Trophoblast cell (in vitro differentiated cells and primary cell): ENCODE data around the gene DIAPH3.

Experiments
- DNase-seq, 2 donors: peaks; one replicate each; pipeline ENCODE4 v3.0.0-alpha.2; 2016
- H2AFZ ChIP-seq: 2 replicates; pipeline ENCODE4 v1.6.1; 2013; ENCODE audit warnings: low read length, moderate library complexity, mild to moderate bottlenecking; ENCODE audit not compliant: insufficient read depth, poor library complexity
- H2AK5ac ChIP-seq: 2 replicates; pipeline ENCODE4 v1.6.1; 2013; ENCODE audit warnings: mild to moderate bottlenecking, low read length
- H2BK120ac ChIP-seq: 2 replicates; pipeline ENCODE4 v1.6.1; 2013; ENCODE audit warnings: low read length, mild to moderate bottlenecking, moderate library complexity; ENCODE audit not compliant: insufficient read depth, poor library complexity
- H2BK12ac ChIP-seq: 2 replicates; pipeline ENCODE4 v1.6.1; 2013; ENCODE audit warnings: mild to moderate bottlenecking, low read length, moderate library complexity
- H2BK5ac ChIP-seq: 2 replicates; pipeline ENCODE4 v1.6.1; 2013; ENCODE audit warnings: low read length, low read depth, moderate library complexity, mild to moderate bottlenecking; ENCODE audit not compliant: poor library complexity
- H3K14ac ChIP-seq: 2 replicates; pipeline ENCODE4 v1.6.1; 2013; ENCODE audit warnings: mild to moderate bottlenecking, low read length
- H3K18ac ChIP-seq: 2 replicates; pipeline ENCODE4 v1.6.1; 2013; ENCODE audit warnings: mild to moderate bottlenecking, low read length
- H3K23ac ChIP-seq: 2 replicates; pipeline ENCODE4 v1.6.1; 2013; ENCODE audit warnings: low read length
- H3K27ac ChIP-seq: 2 replicates; pipeline ENCODE4 v1.5.1; 2013; ENCODE audit warnings: low read depth, mild to moderate bottlenecking, inconsistent platforms, low read length, moderate library complexity
- H3K27me3 ChIP-seq: 2 replicates; pipeline ENCODE4 v1.6.1; 2013; ENCODE audit warnings: inconsistent platforms, mild to moderate bottlenecking, low read length, moderate library complexity; ENCODE audit not compliant: insufficient read depth
- H3K36me3 ChIP-seq, 2 experiments: 1 replicate in 1 of 2; 2 replicates in 1 of 2; pipeline ENCODE4 v1.6.1; 2013; ENCODE audit warnings: low read length in 2 of 2, mild to moderate bottlenecking in 2 of 2, moderate library complexity in 1 of 2; ENCODE audit not compliant: insufficient read depth in 2 of 2, control insufficient read depth in 1 of 2
- H3K4ac ChIP-seq: 2 replicates; pipeline ENCODE4 v1.6.1; 2013; ENCODE audit warnings: low read depth, mild to moderate bottlenecking, low read length, moderate library complexity
- H3K4me1 ChIP-seq, 2 experiments: 1 replicate in 1 of 2; 2 replicates in 1 of 2; pipeline ENCODE4 v1.6.1; 2013; ENCODE audit warnings: low read length in 2 of 2, mild to moderate bottlenecking in 2 of 2, moderate library complexity in 1 of 2; ENCODE audit not compliant: insufficient read depth in 2 of 2, control insufficient read depth in 1 of 2
- H3K4me2 ChIP-seq: 2 replicates; pipeline ENCODE4 v1.6.1; 2013; ENCODE audit warnings: inconsistent platforms, mild to moderate bottlenecking, low read length, moderate library complexity
- H3K4me3 ChIP-seq: 2 replicates; pipeline ENCODE4 v1.5.1; 2013; ENCODE audit warnings: mild to moderate bottlenecking, low read depth, low read length, inconsistent platforms
- H3K79me1 ChIP-seq: one replicate; pipeline ENCODE4 v1.6.1; 2013; ENCODE audit warnings: low read length
- H3K79me2 ChIP-seq: 2 replicates; pipeline ENCODE4 v1.6.1; 2013; ENCODE audit warnings: low read length, mild to moderate bottlenecking; ENCODE audit not compliant: control insufficient read depth, insufficient read depth, poor library complexity
- H3K9ac ChIP-seq: 2 replicates; pipeline ENCODE4 v1.6.1; 2013; ENCODE audit warnings: mild to moderate bottlenecking, low read length
- H3K9me3 ChIP-seq: 2 replicates; pipeline ENCODE4 v1.6.1; 2013; ENCODE audit warnings: low read depth, mild to moderate bottlenecking, control low read depth, inconsistent platforms, low read length; ENCODE audit not compliant: insufficient read depth
- H4K12ac ChIP-seq: 2 replicates; pipeline ENCODE4 v1.6.1; 2013; ENCODE audit warnings: low read depth, mild to moderate bottlenecking, low read length, moderate library complexity
- H4K8ac ChIP-seq: 2 replicates; pipeline ENCODE4 v1.6.1; 2013; ENCODE audit warnings: low read depth, mild to moderate bottlenecking, low read length, moderate library complexity
- H4K91ac ChIP-seq: one replicate; pipeline ENCODE4 v1.6.1; 2013; ENCODE audit warnings: low read depth, mild to moderate bottlenecking, low read length, moderate library complexity
- WGBS: extraction: QIAGEN DNeasy Blood & Tissue Kit; methylation state at CpG from one replicate; pipeline ENCODE4 v1.1.7; 2013; ENCODE audit warnings: missing lambda C conversion rate; ENCODE audit not compliant: insufficient read length, insufficient coverage; ENCODE audit errors: extremely low coverage; 5-methylcytosine and 5-hydroxymethylcytosine counted together

Gene DIAPH3

DNA sequence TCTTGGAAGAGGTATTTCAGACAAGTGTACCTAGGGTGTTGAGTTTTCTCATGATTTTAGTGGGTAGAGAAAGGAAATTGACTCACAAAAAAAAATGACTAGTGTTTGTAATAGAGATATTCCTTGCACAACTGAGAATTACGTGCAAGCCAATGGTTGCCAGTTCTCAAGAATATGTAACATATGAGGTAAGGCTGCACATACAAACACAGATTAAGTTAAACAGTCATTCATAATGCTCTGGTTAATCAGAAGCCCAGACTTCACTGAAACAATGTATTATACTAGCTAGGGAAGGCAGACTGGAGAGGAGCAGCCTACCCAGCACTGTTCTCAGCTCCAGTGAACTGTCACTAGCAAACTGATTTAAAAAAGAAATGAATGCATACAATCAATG, 418.3 kb downstream of the DIAPH3 start:
- H3K14ac ChIP-seq, result no peak overlapping the region
- no peak overlapping the region for H4K91ac ChIP-seq
- H3K4ac ChIP-seq, result no peak overlapping the region
- H3K79me1 ChIP-seq, result no peaks in the 10 kb centered on the region
- H3K27ac ChIP-seq, result no peak overlapping the region
- no peaks in the 10 kb centered on the region for H3K27me3 ChIP-seq
- H4K8ac ChIP-seq, result no peak overlapping the region
- no peaks in the 10 kb centered on the region for H3K79me2 ChIP-seq
- H3K4me3 ChIP-seq, result no peak overlapping the region
- DNase-seq, result no peak
- H2AK5ac ChIP-seq, result no peak overlapping the region
- H3K9ac ChIP-seq, result no peak overlapping the region
- H3K4me1 ChIP-seq, result no peaks in the 10 kb centered on the region
- H3K36me3 ChIP-seq, result no peaks in the 10 kb centered on the region
- no peak overlapping the region for H4K12ac ChIP-seq
- no peak overlapping the region for H2BK120ac ChIP-seq
- no peak overlapping the region for H2BK5ac ChIP-seq
- no CpG with 5 or more reads among the region's 1 CpG for WGBS
- H3K4me2 ChIP-seq, result no peak overlapping the region
- no peak overlapping the region for H2AFZ ChIP-seq
- H3K18ac ChIP-seq, result no peak overlapping the region
- H3K23ac ChIP-seq, result no peak overlapping the region
- no peak overlapping the region for H2BK12ac ChIP-seq
- H3K9me3 ChIP-seq, result no peaks in the 10 kb centered on the region

DNA sequence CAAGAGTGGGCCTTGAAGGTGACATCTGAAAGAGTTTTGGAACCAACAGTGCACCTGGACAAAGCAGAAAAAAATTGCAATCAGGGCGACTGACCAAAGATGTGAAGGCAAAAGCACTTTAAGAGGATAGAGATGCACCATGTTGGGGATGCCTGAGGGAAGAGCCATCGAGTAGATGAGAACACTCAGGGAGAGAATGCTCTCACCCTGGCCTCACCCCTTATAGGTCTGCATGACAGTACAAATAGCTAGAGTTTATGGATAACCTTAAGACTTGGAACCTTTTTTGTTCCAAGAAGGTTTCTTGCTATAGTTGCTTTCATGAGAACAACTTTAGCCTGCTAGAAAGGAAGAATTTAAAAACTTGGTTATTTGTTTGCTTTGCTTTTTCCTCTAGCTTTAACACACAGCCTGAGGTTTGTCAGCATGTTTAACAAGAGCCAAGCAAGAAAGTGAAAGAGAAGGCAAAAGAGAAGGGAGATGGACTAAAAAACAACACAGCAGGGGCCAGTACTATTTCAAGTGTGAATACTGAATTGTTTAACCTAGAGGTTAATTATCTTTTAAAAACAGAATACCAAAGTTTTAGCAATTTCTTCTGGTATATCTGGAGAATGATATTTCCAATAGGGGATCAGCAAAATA, 418.9 kb downstream of the DIAPH3 start:
- H3K23ac ChIP-seq, result no peak overlapping the region
- no CpG with 5 or more reads among the region's 2 CpGs for WGBS
- no peak overlapping the region for H4K91ac ChIP-seq

DNA sequence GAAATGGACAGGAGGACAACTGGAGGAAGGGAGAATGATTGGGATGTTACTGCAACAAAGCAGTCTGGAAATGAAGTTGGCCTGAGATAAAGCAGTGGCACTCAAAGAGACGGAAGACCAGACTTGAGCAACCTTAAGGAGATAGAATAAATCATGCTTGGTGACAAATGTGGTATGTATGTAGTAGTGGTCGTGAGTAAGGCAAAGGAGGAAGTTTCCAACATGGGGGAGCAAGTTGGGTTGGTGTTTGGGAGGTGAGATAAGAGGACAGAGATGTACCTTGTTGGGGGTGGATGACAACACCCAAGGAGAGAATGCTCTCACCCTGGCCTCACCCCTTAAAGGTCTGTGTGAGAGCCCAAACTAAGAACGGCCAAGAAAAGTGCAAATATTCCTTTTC, 420.5 kb downstream of the DIAPH3 start:
- Histone ChIP-seq H3K4me3 (no peak overlapping the region), H2AFZ (no peak overlapping the region), H4K8ac (no peak overlapping the region), H2BK5ac (no peak overlapping the region), H3K23ac (no peak overlapping the region), H4K12ac (no peak overlapping the region), H2BK12ac (no peak overlapping the region), H3K4me2 (no peak overlapping the region), H3K9ac (no peak overlapping the region), H3K79me2 (no peaks in the 10 kb centered on the region), H2AK5ac (no peak overlapping the region), H3K4me1 (no peaks in the 10 kb centered on the region), H3K27me3 (no peaks in the 10 kb centered on the region), H3K79me1 (no peaks in the 10 kb centered on the region), H3K14ac (no peak overlapping the region), H3K4ac (no peak overlapping the region), H3K18ac (no peak overlapping the region), H3K9me3 (no peaks in the 10 kb centered on the region), H2BK120ac (no peak overlapping the region), H4K91ac (no peak overlapping the region), H3K27ac (no peak overlapping the region), H3K36me3 (no peaks in the 10 kb centered on the region)
- WGBS, result 100% methylated on average over 1 of the region's 3 CpGs
- no peak for DNase-seq

More for the DNA sequence above, 418.9 kb downstream of the DIAPH3 start:
- DNase-seq, result no peak
- no peaks in the 10 kb centered on the region for H3K36me3 ChIP-seq
- no peaks in the 10 kb centered on the region for H3K4me1 ChIP-seq
- no peak overlapping the region for H2AFZ ChIP-seq
- no peak overlapping the region for H4K12ac ChIP-seq
- H2BK120ac ChIP-seq, result no peak overlapping the region
- H2AK5ac ChIP-seq, result no peak overlapping the region
- H3K14ac ChIP-seq, result no peak overlapping the region
- H3K4me3 ChIP-seq, result no peak overlapping the region
- H3K4me2 ChIP-seq, result no peak overlapping the region
- no peaks in the 10 kb centered on the region for H3K27me3 ChIP-seq
- H3K9ac ChIP-seq, result no peak overlapping the region
- H3K9me3 ChIP-seq, result no peaks in the 10 kb centered on the region
- H2BK12ac ChIP-seq, result no peak overlapping the region
- no peaks in the 10 kb centered on the region for H3K79me1 ChIP-seq
- H3K79me2 ChIP-seq, result no peaks in the 10 kb centered on the region
- no peak overlapping the region for H3K18ac ChIP-seq
- no peak overlapping the region for H3K27ac ChIP-seq
- no peak overlapping the region for H3K4ac ChIP-seq
- H2BK5ac ChIP-seq, result peak overlapping the region; percentile 31
- H4K8ac ChIP-seq, result no peak overlapping the region

DNA sequence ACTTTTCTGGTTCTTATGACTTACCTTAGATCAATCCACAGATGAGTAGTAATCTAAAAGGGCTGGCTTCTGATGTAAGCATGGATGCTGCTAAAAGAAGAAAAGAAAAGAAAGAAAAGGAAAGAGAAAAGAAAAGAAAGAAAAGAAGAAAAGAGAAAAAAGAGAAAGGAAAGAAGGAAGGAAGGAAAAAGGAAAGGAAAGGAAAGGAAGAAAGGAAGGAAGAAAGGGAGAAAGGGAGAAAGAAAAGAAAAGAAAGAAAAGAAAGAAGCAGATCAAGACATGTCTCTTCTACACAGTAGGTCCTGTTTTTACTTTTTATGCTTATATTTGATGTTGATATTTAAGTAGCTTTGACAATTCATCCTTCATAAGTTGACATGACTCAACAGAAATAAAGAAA, 421.3 kb downstream of the DIAPH3 start:
- Histone ChIP-seq H2BK120ac (no peak overlapping the region), H3K4ac (no peak overlapping the region), H3K9ac (no peak overlapping the region), H4K8ac (no peak overlapping the region), H3K79me2 (no peaks in the 10 kb centered on the region), H3K27ac (no peak overlapping the region), H3K27me3 (no peaks in the 10 kb centered on the region), H3K4me3 (no peak overlapping the region), H2AK5ac (no peak overlapping the region), H3K4me1 (no peaks in the 10 kb centered on the region), H3K23ac (no peak overlapping the region), H2BK12ac (no peak overlapping the region), H2BK5ac (no peak overlapping the region), H4K91ac (no peak overlapping the region), H3K9me3 (no peaks in the 10 kb centered on the region), H4K12ac (no peak overlapping the region), H3K4me2 (no peak overlapping the region), H3K36me3 (no peaks in the 10 kb centered on the region), H3K18ac (no peak overlapping the region), H2AFZ (no peak overlapping the region), H3K79me1 (no peaks in the 10 kb centered on the region), H3K14ac (no peak overlapping the region)
- no peak for DNase-seq
